VCaP (cell line): Measurements from ENCODE around the gene FERMT2.

Experiments
- H3K27ac ChIP-seq: fragments of 450-650 bp; 2 replicates; pipeline ENCODE4 v1.5.1; 2017
- TF ChIP-seq, protein P1 (sequence below): fragments of 450-650 bp; conservative IDR thresholded peaks from 2 replicates; pipeline ENCODE4 v1.5.1; 2017; ENCODE audit warnings: mild to moderate bottlenecking, moderate library complexity

The FERMT2 gene

DNA sequence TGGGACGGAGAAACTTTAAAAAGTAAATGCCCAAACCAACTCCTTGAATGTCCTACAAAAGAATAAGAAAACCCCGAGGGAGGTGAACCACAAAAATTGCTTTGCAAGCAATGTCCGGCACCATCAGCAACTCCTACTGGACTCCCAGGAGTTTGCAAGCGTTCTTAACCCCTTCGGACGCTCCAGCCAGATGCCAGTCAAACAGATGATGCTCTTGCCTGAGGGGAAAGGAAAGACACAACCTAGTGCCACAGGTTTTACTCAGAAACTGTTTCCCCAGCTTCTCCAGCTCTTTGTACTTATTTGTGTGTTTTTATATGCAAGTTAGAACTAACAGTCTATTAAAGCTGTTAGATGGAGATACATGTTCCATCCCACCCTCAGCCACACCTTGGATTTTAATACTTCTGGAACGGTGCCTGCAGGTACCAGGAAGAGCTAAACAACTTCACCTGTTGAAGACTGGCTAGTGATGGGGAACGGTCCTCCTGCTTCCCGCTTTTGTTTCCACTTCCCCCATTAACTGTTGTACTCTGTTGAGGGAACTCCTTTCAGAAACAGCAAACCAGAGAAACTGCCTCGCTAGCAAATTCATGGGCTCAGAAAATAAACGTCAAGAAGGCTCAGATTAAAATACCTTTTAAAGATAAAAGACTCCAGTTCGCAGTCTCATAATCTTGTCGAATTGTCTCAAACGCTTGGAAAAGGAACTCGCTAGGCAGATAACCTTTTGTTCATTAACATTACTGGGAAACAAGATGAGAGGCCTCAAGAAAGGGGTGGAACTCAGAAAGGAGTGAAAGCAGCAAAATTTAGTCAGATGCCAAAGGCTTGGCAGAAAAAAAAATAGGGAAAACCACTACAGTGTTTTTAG lies 1.1 kb upstream of the FERMT2 start:
- peak overlapping the region; percentile 91 for H3K27ac ChIP-seq
- TF ChIP-seq, protein P1, sequence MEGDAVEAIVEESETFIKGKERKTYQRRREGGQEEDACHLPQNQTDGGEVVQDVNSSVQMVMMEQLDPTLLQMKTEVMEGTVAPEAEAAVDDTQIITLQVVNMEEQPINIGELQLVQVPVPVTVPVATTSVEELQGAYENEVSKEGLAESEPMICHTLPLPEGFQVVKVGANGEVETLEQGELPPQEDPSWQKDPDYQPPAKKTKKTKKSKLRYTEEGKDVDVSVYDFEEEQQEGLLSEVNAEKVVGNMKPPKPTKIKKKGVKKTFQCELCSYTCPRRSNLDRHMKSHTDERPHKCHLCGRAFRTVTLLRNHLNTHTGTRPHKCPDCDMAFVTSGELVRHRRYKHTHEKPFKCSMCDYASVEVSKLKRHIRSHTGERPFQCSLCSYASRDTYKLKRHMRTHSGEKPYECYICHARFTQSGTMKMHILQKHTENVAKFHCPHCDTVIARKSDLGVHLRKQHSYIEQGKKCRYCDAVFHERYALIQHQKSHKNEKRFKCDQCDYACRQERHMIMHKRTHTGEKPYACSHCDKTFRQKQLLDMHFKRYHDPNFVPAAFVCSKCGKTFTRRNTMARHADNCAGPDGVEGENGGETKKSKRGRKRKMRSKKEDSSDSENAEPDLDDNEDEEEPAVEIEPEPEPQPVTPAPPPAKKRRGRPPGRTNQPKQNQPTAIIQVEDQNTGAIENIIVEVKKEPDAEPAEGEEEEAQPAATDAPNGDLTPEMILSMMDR, result peak; percentile 61

DNA sequence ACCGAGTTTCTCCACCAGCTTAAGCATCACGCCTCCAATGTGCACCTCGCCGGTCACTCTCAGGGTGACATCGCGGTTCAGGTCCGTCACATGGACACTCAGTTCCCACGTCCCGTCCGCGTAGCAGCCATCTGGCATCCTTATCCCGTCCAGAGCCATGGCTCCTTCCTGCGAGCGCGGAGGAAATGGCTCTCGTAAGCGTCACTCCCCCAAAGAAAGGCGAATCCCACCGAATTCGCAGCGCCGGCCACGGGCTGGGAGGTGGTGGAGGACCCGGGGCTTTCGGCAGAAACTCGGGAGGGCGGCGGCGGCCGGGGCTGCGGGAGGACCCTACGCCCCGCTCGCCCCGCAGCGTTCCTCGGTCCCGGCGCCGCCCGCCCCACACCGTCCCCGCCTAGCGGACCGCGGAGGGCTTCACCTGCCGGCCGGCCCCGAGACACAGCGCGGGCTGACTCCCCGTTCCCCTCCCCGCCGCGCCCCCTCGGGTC lies 396 bp downstream of the FERMT2 start:
- H3K27ac ChIP-seq, result peak overlapping the region; percentile 91
- TF ChIP-seq, protein P1, result no peak

DNA sequence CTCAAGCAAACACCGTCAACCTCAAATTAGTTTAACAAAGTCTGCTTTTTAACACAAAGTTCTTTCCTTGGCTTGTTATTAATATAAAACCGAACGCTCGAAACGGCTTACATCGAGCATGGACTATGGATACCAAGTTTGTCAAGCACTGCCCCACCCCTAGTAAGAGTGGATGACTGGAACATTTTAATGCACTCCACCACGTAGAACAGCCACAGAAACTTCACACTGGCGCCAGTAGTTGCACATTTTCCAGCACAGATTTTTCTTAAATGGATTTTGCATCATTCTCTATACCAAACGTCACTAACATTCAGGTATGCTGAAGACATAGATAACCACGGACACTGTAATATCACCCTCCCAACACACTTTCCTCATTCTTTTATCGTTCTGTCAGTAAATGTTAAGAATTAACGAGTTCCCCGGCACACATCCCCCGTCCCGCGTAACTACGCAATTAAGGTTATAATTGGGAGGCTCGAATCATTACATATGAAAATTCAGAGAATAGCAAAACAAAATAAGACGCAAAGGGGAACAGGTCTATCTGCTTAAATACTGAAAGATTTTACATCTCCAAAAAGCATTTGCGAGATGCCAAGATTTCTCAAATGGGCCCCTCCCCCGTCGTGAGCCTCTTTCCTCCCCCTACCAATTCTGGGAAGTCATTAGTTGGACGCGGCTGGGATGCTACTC lies 990 bp downstream of the FERMT2 start:
- TF ChIP-seq, protein P1, result no peak
- H3K27ac ChIP-seq, result peak overlapping the region; percentile 91

DNA sequence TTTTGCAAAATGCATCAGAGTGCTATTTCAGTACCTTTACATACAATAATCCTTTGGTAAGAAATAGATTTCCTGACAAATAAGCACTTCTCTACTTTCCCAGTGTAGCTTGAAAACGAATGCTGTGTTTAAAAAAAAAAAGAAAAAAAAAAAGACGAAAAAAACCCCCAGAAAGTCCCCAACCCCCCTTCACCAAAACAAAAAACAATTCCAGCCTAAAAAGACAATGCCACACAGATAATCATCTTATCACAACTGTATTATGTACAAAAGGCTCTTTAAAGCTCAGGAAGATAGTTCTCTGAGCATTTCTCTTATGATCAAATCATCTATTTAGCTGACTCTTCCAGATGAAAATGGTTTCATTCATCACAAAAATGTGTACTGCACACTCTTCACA lies 1.6 kb downstream of the FERMT2 start:
- peak overlapping the region; percentile 91 for H3K27ac ChIP-seq
- TF ChIP-seq, protein P1, result no peak

DNA sequence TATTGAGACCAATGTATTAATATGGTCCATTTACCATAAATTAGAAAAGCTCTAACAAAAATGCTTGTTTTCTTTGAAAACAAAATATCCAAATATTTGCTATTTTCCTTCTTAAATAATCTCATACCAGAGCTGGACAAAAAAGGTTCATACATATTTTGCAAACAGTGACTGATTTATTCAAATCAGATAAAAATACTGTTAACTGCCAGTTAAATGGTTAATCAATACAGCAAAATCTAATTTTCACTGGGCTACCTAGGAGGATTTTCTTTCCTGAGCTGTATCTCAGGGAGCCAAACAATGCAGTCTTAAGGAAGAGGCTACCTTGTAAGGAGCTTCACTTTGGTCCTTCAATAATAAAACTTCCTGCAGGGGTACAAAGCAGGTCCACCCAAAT lies 2.0 kb downstream of the FERMT2 start:
- TF ChIP-seq, protein P1, result no peak
- no peak overlapping the region for H3K27ac ChIP-seq

DNA sequence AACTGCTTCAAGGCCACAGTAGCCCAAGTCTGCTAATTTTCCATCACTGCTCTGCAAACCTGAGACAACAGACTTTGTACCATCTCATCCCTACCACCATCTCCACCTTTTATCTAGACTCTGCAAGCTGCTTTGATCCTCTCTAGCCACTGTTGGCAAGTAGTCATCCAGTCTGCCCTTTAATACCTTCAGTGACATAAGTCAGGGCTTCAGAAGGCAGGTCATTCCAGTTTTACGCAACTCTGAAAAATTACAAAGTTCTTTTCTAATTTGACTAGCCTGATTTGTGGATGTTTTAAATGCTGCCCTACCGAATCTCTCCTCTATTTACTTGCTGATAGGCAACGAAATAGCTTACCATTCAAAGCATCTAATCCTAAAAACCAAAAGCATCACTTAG lies 2.8 kb downstream of the FERMT2 start:
- TF ChIP-seq, protein P1, result no peak
- no peak overlapping the region for H3K27ac ChIP-seq

DNA sequence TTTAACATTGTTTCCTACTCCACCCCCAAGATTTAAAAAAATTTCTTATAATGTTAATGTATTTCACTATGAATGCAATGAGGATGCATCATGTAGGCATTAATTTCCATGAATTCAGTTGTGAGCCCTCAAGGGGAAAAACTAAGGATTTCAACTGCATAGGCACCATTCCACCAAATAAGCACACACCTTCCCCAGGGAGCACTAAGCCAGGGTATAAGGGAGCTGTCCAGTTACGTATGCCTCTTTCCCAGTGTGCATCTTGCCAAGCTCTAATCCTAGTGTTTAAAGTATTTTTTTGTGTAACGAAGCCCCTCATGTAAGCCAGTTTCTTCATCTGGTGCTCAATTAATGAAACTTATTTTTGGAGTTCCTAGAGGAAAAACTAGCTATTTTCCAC lies 6.6 kb downstream of the FERMT2 start:
- TF ChIP-seq, protein P1, result no peak
- no peak overlapping the region for H3K27ac ChIP-seq
